Activated B cell treated with CpG ODN at 0.5 μM for 24 hours (primary cell): Measurements from ENCODE around the gene MICA. TPM values are rescaled to one million over a fixed set of nuclear protein-coding genes. Genes with fewer than 3 reads are reported as not detected.

ENCODE experiments used
- ATAC-seq: fragments of 200-7000 bp; cut with Tn5 transposase; one replicate; pipeline ENCODE4 v1.10.0; 2021; ENCODE audit warnings: low read depth, mild to moderate bottlenecking, moderate library complexity
- CTCF ChIA-PET: fragments of 350-600 bp; sonication (Branson Sonifier 250); formaldehyde crosslinking; loops from one replicate; lab custom pipeline; 2021; ENCODE audit warnings: antibody characterized with exemption; lab: Charles Lee
- POLR2A ChIA-PET: fragments of 350-600 bp; sonication (Branson Sonifier 250); formaldehyde crosslinking; loops from one replicate; lab custom pipeline; 2021; ENCODE audit warnings: antibody characterized with exemption; lab: Charles Lee
- DNase-seq: peaks from one replicate; pipeline ENCODE4 v3.0.0; 2022
- H3K27ac Mint-ChIP-seq: one replicate; pipeline ENCODE4 v1.8.0; 2020; ENCODE audit warnings: mixed read lengths
- H3K27me3 Mint-ChIP-seq: one replicate; pipeline ENCODE4 v1.8.0; 2021; ENCODE audit warnings: mixed read lengths
- H3K36me3 Mint-ChIP-seq: one replicate; pipeline ENCODE4 v1.8.0; 2021; ENCODE audit warnings: low read depth, mixed read lengths
- H3K4me1 Mint-ChIP-seq: one replicate; pipeline ENCODE4 v1.8.0; 2021; ENCODE audit warnings: mixed read lengths
- H3K4me3 Mint-ChIP-seq: one replicate; pipeline ENCODE4 v1.8.0; 2020; ENCODE audit warnings: mild to moderate bottlenecking, mixed read lengths
- H3K9me3 Mint-ChIP-seq: one replicate; pipeline ENCODE4 v1.8.0; 2020; ENCODE audit warnings: mixed read lengths
- CTCF ChIP-seq: fragments of 200-600 bp; IDR thresholded peaks from one replicate; pipeline ENCODE4 v1.8.0; 2022; ENCODE audit warnings: antibody characterized with exemption, mild to moderate bottlenecking
- intact Hi-C: fragments of 100-400 bp; cut with micrococcal nuclease; formaldehyde crosslinking; loops from one replicate; pipeline ENCODE4 v1.15.1; 2024
- total RNA-seq: library from RNA; stranded (reverse); gene quantifications from 2 replicates; pipeline ENCODE4 v1.2.3, GENCODE V29; 2022

Gene MICA
- total RNA-seq, 1 donor from 2014 or later = 8.9 TPM

GRCh38 chr6:31378721-31379103 lies 24.7 kb upstream of the MICA start:
- H3K9me3 Mint-ChIP-seq = no peaks in the 10 kb centered on the region
- H3K27me3 Mint-ChIP-seq = peaks cover 12% of the 10 kb centered on the region
- no peak overlapping the region for H3K4me3 Mint-ChIP-seq
- ATAC-seq (no peak), DNase-seq (no peak)
- no peaks in the 10 kb centered on the region for H3K36me3 Mint-ChIP-seq
- no peak overlapping the region for H3K27ac Mint-ChIP-seq
- TF ChIP-seq CTCF = no peak
- intact Hi-C loops = no loop called here
- no peaks in the 10 kb centered on the region for H3K4me1 Mint-ChIP-seq
- POLR2A ChIA-PET = no interaction called here
- CTCF ChIA-PET = interaction anchor here (0.7 kb wide), 1 partner anchor 14 kb away, joined by 3 read pairs; no protein-coding TSS in a partner anchor

- POLR2A ChIA-PET = interaction anchor here (0.6 to 1.2 kb wide), 3 partner anchors 83 to 426 kb away, joined by 3 to 4 read pairs (median 3); no protein-coding TSS in a partner anchor
- CTCF ChIA-PET = interaction anchor here (1.0 kb wide), 1 partner anchor 183 kb away, joined by 3 read pairs; no protein-coding TSS in a partner anchor
- DNase-seq (no peak), ATAC-seq (no peak)
- no peaks in the 10 kb centered on the region for H3K36me3 Mint-ChIP-seq
- no peaks in the 10 kb centered on the region for H3K9me3 Mint-ChIP-seq
- TF ChIP-seq CTCF = no peak
- no peaks in the 10 kb centered on the region for H3K4me1 Mint-ChIP-seq
- intact Hi-C loops = no loop called here
- no peak overlapping the region for H3K27ac Mint-ChIP-seq
- peaks cover 12% of the 10 kb centered on the region for H3K27me3 Mint-ChIP-seq
- no peak overlapping the region for H3K4me3 Mint-ChIP-seq
Observed at GRCh38 chr6:31379850-31380249, 23.5 kb upstream of the MICA start.

GRCh38 chr6:31381666-31382065 lies 21.7 kb upstream of the MICA start:
- ChIA-PET POLR2A (no interaction called here), CTCF (no interaction called here)
- Mint-ChIP-seq H3K4me1 (no peaks in the 10 kb centered on the region), H3K9me3 (no peaks in the 10 kb centered on the region), H3K27ac (no peak overlapping the region), H3K36me3 (no peaks in the 10 kb centered on the region), H3K27me3 (peaks cover 12% of the 10 kb centered on the region), H3K4me3 (no peak overlapping the region)
- DNase-seq = no peak
- no peak for TF ChIP-seq CTCF
- ATAC-seq = no peak
- intact Hi-C loops = no loop called here

GRCh38 chr6:31383149-31383548 lies 20.2 kb upstream of the MICA start:
- no peaks in the 10 kb centered on the region for H3K36me3 Mint-ChIP-seq
- DNase-seq = no peak
- H3K4me1 Mint-ChIP-seq = no peaks in the 10 kb centered on the region
- H3K27ac Mint-ChIP-seq = no peak overlapping the region
- H3K4me3 Mint-ChIP-seq = no peak overlapping the region
- ChIA-PET CTCF (interaction anchor here (0.9 kb wide), 1 partner anchor 60 kb away, joined by 3 read pairs; no protein-coding TSS in a partner anchor), POLR2A (interaction anchor here (0.6 kb wide), 1 partner anchor 112 kb away, joined by 3 read pairs; no protein-coding TSS in a partner anchor)
- no peaks in the 10 kb centered on the region for H3K9me3 Mint-ChIP-seq
- intact Hi-C loops = no loop called here
- H3K27me3 Mint-ChIP-seq = peaks cover 9% of the 10 kb centered on the region
- TF ChIP-seq CTCF = no peak
- no peak for ATAC-seq

- Mint-ChIP-seq H3K27ac (no peak overlapping the region), H3K36me3 (no peaks in the 10 kb centered on the region), H3K9me3 (no peaks in the 10 kb centered on the region), H3K4me3 (no peak overlapping the region), H3K27me3 (no peaks in the 10 kb centered on the region), H3K4me1 (no peaks in the 10 kb centered on the region)
- CTCF ChIA-PET = no interaction called here
- intact Hi-C loops = no loop called here
- ATAC-seq (no peak), DNase-seq (no peak)
- TF ChIP-seq CTCF = no peak
- POLR2A ChIA-PET = no interaction called here
Observed at GRCh38 chr6:31385041-31385440, 18.4 kb upstream of the MICA start.
